Measurements from ENCODE around the gene CPPED1.

DNA sequence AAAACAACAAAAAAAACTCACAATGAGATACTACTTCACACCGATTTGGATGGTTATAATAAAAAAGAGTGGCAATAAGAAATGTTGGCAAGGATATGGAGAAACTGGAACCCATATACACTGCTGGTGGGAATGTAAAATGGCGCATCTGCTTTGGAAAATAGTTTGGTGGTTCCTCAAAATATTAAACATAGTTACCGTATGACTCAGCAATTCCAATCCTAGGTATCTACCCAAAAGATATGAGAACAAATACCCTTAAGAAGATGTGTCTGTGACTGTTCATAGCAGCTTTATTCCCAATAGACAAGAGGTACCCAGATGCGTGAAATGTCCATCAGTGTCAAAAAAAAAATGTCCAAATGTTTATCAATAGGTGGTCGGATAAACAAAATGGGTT lies 7.2 kb downstream of the CPPED1 start:
- no peak for TF ChIP-seq CTBP1 (IDR thresholded peaks at IDR 0.05; ENCODE audit: borderline replicate concordance)
- TF ChIP-seq FOXM1 (IDR thresholded peaks at IDR 0.05; ENCODE audit: borderline replicate concordance) = no peak
- TF ChIP-seq BHLHE40 (IDR thresholded peaks at IDR 0.05; ENCODE audit: borderline replicate concordance) = no peak
- TF ChIP-seq FOXK2 (IDR thresholded peaks at IDR 0.05) = no peak

All from HEK293T (cell line).